ENCODE data around the gene PSMC3. TPM values are rescaled to one million over a fixed set of nuclear protein-coding genes. Genes with fewer than 3 reads are reported as not detected.
"Not testable (repeated sequence)": the region's sequence is repeated elsewhere in the genome, so short reads cannot be mapped to it uniquely, and the experiment has no call there.

The PSMC3 gene
- polyA plus RNA-seq, 1 experiment, result 191 TPM

DNA sequence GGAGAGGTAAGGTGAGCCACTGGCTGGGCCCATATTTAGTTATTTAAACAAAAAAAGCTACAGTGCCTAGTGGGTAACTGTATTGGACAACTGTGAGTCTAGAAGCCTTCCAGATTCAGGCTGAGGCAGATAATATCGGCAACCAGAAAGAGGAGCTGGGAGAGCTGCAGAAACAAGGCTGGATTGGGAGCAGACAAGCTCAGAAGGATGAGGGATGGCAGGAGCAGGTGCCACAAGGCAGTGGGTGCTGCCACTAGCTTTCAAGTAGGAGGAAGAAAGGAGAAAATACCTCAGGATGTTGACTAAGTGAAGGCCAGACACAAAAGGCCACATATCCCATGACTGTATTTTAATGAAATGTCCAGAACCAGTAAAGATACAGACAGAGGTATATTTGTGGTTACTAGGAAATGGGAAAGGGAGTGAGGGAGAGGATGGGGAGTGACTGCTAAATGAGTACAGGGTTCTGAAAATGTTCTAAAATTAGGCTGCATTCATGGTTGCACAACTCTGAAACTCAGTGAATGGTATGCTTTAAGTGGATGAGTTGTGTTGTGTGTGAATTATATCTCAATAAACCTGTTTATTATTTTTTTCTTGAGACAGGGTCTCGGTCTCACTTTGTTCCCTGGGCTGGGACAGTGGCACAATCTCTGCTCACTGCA is 34.5 kb upstream of the PSMC3 start:
- DNase-seq (ENCODE audit: low read depth), result no peak
- Histone ChIP-seq H3K4me3 (ENCODE audit: low read depth, low read length) (no peak overlapping the region), H3K36me3 (ENCODE audit: control insufficient read depth, insufficient read depth, low read length) (peaks cover 5% of the 10 kb centered on the region), H3K27me3 (ENCODE audit: control insufficient read depth, insufficient read depth, low read length) (no peaks in the 10 kb centered on the region)
- CTCF ChIA-PET, result interaction anchor here (0.7 kb wide), 1 partner anchor 86 kb away, joined by 4 read pairs; no protein-coding TSS in a partner anchor
- POLR2A ChIA-PET, result interaction anchor here (0.8 kb wide), 1 partner anchor 92 kb away, joined by 3 read pairs; the partner anchor contains the start of gene CELF1
- TF ChIP-seq CTCF (IDR thresholded peaks at IDR 0.05; ENCODE audit: insufficient read depth, low read depth, low read length), result no peak

DNA sequence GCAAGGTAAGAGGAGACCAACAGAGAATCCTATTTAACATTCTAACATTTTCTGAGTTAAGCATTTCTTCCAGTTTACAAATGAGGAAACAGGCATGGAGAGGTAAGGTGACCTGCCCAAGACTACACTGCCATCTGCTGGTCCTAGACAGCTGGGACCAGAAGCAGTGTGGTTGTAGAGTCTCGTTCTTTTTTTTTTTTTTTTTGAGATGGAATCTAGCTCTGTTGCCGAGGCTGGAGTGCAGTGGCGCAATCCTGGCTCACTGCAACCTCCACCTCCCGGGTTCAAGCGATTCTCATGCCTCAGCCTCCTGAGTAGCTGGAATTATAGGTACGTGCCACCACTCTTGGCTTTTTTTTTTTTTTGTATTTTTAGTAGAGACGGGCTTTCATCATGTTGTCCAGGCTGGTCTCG is 28.0 kb upstream of the PSMC3 start:
- H3K4me3 ChIP-seq (ENCODE audit: low read depth, low read length); POLR2A ChIA-PET; H3K36me3 ChIP-seq (ENCODE audit: control insufficient read depth, insufficient read depth, low read length); H3K27me3 ChIP-seq (ENCODE audit: control insufficient read depth, insufficient read depth, low read length): not testable (repeated sequence)
- DNase-seq (ENCODE audit: low read depth), result peak; percentile 30
- peak; percentile 85 for TF ChIP-seq CTCF (IDR thresholded peaks at IDR 0.05; ENCODE audit: insufficient read depth, low read depth, low read length)
- CTCF ChIA-PET, result interaction anchor here (0.5 to 5.3 kb wide), 11 partner anchors 9 to 197 kb away, joined by 3 to 52 read pairs (median 3); partner anchors contain the start of gene NR1H3

DNA sequence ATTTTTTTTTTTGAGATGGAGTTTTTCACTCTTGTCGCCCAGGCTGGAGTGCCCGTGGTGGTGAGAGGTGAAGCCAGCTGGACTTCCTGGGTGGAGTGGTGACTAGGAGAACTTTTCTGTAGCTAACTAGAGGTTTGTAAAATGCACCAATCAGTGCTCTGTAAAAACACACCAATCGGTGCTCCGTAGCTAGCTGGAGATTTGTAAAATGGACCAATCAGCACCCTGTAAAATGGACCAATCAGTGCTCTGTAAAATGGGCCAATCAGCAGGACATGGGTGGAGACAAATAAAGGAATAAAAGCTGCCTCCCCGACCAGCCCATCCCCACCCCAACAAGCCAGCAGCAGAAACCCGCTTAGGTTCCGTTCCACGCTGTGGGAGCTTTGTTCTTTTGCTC is 27.1 kb upstream of the PSMC3 start:
- DNase-seq (ENCODE audit: low read depth), result no peak
- H3K36me3 ChIP-seq (ENCODE audit: control insufficient read depth, insufficient read depth, low read length), result no peaks in the 10 kb centered on the region
- no peak overlapping the region for H3K4me3 ChIP-seq (ENCODE audit: low read depth, low read length)
- POLR2A ChIA-PET, result no interaction called here
- CTCF ChIA-PET, result interaction anchor here (0.7 to 5.3 kb wide), 6 partner anchors 9 to 196 kb away, joined by 3 to 52 read pairs (median 8); partner anchors contain the start of gene NR1H3
- no peak for TF ChIP-seq CTCF (IDR thresholded peaks at IDR 0.05; ENCODE audit: insufficient read depth, low read depth, low read length)
- H3K27me3 ChIP-seq (ENCODE audit: control insufficient read depth, insufficient read depth, low read length), result no peaks in the 10 kb centered on the region

DNA sequence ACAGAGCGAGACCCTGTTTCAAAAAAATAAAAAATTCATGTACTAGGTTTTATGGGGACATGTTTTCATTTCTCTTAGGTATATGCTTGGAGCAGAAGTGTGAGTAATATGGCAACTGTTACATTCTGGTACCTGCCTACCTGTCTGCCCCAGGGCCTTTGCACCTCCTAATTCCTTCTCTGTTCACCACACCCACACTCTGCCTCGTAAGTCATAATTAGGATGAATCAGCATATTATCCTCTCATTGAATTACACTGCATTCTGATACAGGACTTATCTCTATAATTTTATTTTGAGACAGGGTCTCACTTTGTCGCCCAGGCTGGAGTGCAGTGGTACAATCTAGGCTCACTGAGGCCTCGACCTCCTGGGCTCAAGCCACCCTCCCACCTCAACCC is 25.8 kb upstream of the PSMC3 start:
- no peaks in the 10 kb centered on the region for H3K27me3 ChIP-seq (ENCODE audit: control insufficient read depth, insufficient read depth, low read length)
- no peak for DNase-seq (ENCODE audit: low read depth)
- no peak for TF ChIP-seq CTCF (IDR thresholded peaks at IDR 0.05; ENCODE audit: insufficient read depth, low read depth, low read length)
- peaks cover 1% of the 10 kb centered on the region; the same call in 1 of the 2 replicates for H3K36me3 ChIP-seq (ENCODE audit: control insufficient read depth, insufficient read depth, low read length)
- ChIA-PET CTCF (interaction anchor here (0.6 to 3.5 kb wide), 4 partner anchors 9 to 79 kb away, joined by 3 to 20 read pairs (median 8); no protein-coding TSS in a partner anchor), POLR2A (no interaction called here)
- H3K4me3 ChIP-seq (ENCODE audit: low read depth, low read length), result no peak overlapping the region

- Histone ChIP-seq H3K27me3 (ENCODE audit: control insufficient read depth, insufficient read depth, low read length) (no peaks in the 10 kb centered on the region), H3K36me3 (ENCODE audit: control insufficient read depth, insufficient read depth, low read length) (peaks cover 1% of the 10 kb centered on the region; the same call in 1 of the 2 replicates), H3K4me3 (ENCODE audit: low read depth, low read length) (no peak overlapping the region)
- no peak for TF ChIP-seq CTCF (IDR thresholded peaks at IDR 0.05; ENCODE audit: insufficient read depth, low read depth, low read length)
- no peak for DNase-seq (ENCODE audit: low read depth)
- POLR2A ChIA-PET, result no interaction called here
- CTCF ChIA-PET, result interaction anchor here (0.6 to 3.5 kb wide), 3 partner anchors 8 to 79 kb away, joined by 3 to 20 read pairs (median 6); no protein-coding TSS in a partner anchor
Observed at GRCh38 chr11:47451436-47451835, 25.2 kb upstream of the PSMC3 start.
